NT2/D1 (cell line): ENCODE results near the gene TMEM54.

Experiments
- SUZ12 ChIP-seq: IDR thresholded peaks from 2 replicates; pipeline ENCODE4 v1.6.1; 2011; ENCODE audit not compliant: insufficient read length, insufficient read depth; ENCODE audit errors: extremely low read depth
- YY1 ChIP-seq: IDR thresholded peaks from 2 replicates; pipeline ENCODE4 v1.6.1; 2011; ENCODE audit not compliant: insufficient read length, insufficient read depth
- ZNF274 ChIP-seq: IDR thresholded peaks from 2 replicates; pipeline ENCODE4 v1.6.1; 2011; ENCODE audit warnings: mild to moderate bottlenecking, low read depth, low read length

GRCh38 chr1:32917521-32917920 is 16.3 kb upstream of the TMEM54 start:
- no peak for TF ChIP-seq YY1
- no peak for TF ChIP-seq SUZ12
- TF ChIP-seq ZNF274, result no peak
